KMS-11 (cell line): ENCODE measurements around the gene CSNK1G3.

ENCODE experiments used
- H2AFZ ChIP-seq: fragments of 200-600 bp; sonication (generic); 2 replicates; pipeline ENCODE4 v1.6.1; 2016; ENCODE audit warnings: antibody characterized with exemption, mixed run types, low read depth
- H3K27ac ChIP-seq: fragments of 200-600 bp; sonication (generic); 2 replicates; pipeline ENCODE4 v1.6.1; 2016; ENCODE audit warnings: mild to moderate bottlenecking, mixed run types
- H3K27me3 ChIP-seq: fragments of 200-600 bp; sonication (generic); 2 replicates; pipeline ENCODE4 v1.6.1; 2017; ENCODE audit warnings: mild to moderate bottlenecking, low read depth, mixed run types, moderate library complexity; ENCODE audit not compliant: insufficient read depth
- H3K36me3 ChIP-seq: fragments of 200-600 bp; sonication (generic); 2 replicates; pipeline ENCODE4 v1.6.1; 2017; ENCODE audit warnings: mild to moderate bottlenecking, mixed run types; ENCODE audit not compliant: insufficient read depth
- H3K4me1 ChIP-seq: fragments of 200-600 bp; sonication (generic); 2 replicates; pipeline ENCODE4 v1.6.1; 2016; ENCODE audit warnings: mild to moderate bottlenecking, low read depth, mixed run types; ENCODE audit not compliant: poor library complexity, severe bottlenecking
- H3K4me2 ChIP-seq: fragments of 200-600 bp; sonication (generic); 2 replicates; pipeline ENCODE4 v1.7.0; 2016; ENCODE audit warnings: mild to moderate bottlenecking, mixed run types
- H3K4me3 ChIP-seq: fragments of 200-600 bp; sonication (generic); IDR thresholded peaks from 2 replicates; pipeline ENCODE4 v1.6.1; 2017; ENCODE audit warnings: low read depth, low read length, mixed read lengths; ENCODE audit not compliant: insufficient read depth
- H3K79me2 ChIP-seq: fragments of 200-600 bp; sonication (generic); 2 replicates; pipeline ENCODE4 v1.6.1; 2016; ENCODE audit warnings: low read depth, mixed run types; ENCODE audit not compliant: insufficient read depth
- H3K9ac ChIP-seq: fragments of 200-600 bp; sonication (generic); 2 replicates; pipeline ENCODE4 v1.6.1; 2016; ENCODE audit warnings: mild to moderate bottlenecking, mixed run types
- H4K20me1 ChIP-seq: fragments of 200-600 bp; sonication (generic); 2 replicates; pipeline ENCODE4 v1.6.1; 2016; ENCODE audit warnings: mild to moderate bottlenecking, mixed run types; ENCODE audit not compliant: insufficient read depth
- TF ChIP-seq, protein P1 (sequence below): fragments of 200-600 bp; sonication (generic); conservative IDR thresholded peaks from 2 replicates; pipeline ENCODE4 v1.6.1; 2017; ENCODE audit warnings: low read depth, mild to moderate bottlenecking, antibody characterized with exemption, low read length, moderate library complexity, mixed read lengths

Gene CSNK1G3

DNA sequence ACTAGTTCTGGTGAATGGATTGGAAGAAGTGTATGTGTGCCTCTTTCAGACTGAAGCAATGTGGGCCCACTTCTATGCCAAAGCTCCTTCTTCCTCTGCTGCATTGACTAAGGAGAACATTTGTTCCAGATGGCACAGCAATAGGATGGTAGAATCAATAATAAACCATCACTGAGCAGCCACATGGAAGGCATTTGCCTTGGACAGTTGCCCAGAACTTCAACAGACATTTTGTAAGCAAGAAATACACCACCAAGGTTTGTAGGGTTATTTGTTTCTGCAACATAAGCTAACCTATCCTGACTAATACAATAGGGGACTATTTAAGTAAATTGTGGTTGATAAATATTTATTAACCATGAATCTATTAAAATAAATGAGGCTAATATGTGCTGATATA, 37.7 kb upstream of the CSNK1G3 start:
- H3K79me2 ChIP-seq, result no peaks in the 10 kb centered on the region
- no peak overlapping the region for H3K4me2 ChIP-seq
- no peaks in the 10 kb centered on the region for H3K36me3 ChIP-seq
- H4K20me1 ChIP-seq, result no peaks in the 10 kb centered on the region; the same call in 1 of the 2 replicates
- no peak overlapping the region for H3K9ac ChIP-seq
- H3K27me3 ChIP-seq, result no peaks in the 10 kb centered on the region
- H3K4me3 ChIP-seq, result no peak overlapping the region
- H3K27ac ChIP-seq, result no peak overlapping the region
- TF ChIP-seq, protein P1, sequence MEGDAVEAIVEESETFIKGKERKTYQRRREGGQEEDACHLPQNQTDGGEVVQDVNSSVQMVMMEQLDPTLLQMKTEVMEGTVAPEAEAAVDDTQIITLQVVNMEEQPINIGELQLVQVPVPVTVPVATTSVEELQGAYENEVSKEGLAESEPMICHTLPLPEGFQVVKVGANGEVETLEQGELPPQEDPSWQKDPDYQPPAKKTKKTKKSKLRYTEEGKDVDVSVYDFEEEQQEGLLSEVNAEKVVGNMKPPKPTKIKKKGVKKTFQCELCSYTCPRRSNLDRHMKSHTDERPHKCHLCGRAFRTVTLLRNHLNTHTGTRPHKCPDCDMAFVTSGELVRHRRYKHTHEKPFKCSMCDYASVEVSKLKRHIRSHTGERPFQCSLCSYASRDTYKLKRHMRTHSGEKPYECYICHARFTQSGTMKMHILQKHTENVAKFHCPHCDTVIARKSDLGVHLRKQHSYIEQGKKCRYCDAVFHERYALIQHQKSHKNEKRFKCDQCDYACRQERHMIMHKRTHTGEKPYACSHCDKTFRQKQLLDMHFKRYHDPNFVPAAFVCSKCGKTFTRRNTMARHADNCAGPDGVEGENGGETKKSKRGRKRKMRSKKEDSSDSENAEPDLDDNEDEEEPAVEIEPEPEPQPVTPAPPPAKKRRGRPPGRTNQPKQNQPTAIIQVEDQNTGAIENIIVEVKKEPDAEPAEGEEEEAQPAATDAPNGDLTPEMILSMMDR, result no peak
- H2AFZ ChIP-seq, result no peak overlapping the region
- no peaks in the 10 kb centered on the region for H3K4me1 ChIP-seq

DNA sequence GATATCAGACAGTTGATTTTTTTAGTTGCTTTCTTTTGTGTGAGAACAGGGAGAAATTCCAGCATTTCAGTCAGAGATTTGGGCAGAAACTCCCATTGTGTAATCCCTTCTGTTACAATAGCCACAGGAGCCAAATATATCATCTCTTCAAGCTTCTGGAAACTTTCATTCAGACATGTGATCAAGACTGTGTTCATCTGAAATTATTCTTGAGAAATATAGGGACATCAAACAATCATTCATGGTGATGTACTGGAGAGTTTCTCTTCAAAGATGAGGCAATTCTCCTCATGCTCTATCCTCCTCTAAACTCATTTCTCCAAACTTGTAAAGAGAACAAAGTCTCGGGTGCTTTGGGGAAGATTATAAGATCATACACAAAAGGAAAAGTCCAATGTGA, 35.2 kb upstream of the CSNK1G3 start:
- Histone ChIP-seq H3K9ac (no peak overlapping the region), H3K79me2 (no peaks in the 10 kb centered on the region), H3K27ac (no peak overlapping the region), H3K4me3 (no peak overlapping the region), H3K27me3 (no peaks in the 10 kb centered on the region), H2AFZ (no peak overlapping the region), H3K4me1 (no peaks in the 10 kb centered on the region), H3K36me3 (no peaks in the 10 kb centered on the region), H3K4me2 (no peak overlapping the region), H4K20me1 (no peaks in the 10 kb centered on the region; the same call in 1 of the 2 replicates)
- TF ChIP-seq, protein P1, result no peak

DNA sequence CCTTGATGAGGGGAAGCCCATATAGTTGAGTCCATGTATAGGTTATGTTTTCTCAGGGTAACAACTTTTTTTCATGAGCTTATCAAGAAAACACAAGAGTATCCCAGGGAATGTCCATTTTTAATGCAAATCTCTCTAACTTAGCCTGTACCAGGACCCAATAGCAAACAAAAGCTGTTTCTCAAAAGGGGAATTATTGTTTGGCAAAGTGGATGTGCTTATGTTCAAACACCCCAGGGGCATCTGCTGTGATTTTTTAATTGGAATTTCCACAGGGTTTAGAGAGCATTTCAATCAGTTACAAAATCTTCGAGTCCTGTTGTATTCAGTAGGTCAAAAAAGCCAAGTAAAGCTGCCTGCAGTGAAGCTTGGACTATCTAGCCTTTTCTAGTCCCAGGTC, 33.4 kb upstream of the CSNK1G3 start:
- no peaks in the 10 kb centered on the region for H3K4me1 ChIP-seq
- no peaks in the 10 kb centered on the region for H3K36me3 ChIP-seq
- H3K9ac ChIP-seq, result no peak overlapping the region
- no peak overlapping the region for H3K4me3 ChIP-seq
- H4K20me1 ChIP-seq, result no peaks in the 10 kb centered on the region
- no peaks in the 10 kb centered on the region for H3K27me3 ChIP-seq
- H3K27ac ChIP-seq, result no peak overlapping the region
- no peak overlapping the region for H2AFZ ChIP-seq
- TF ChIP-seq, protein P1, result no peak
- H3K79me2 ChIP-seq, result no peaks in the 10 kb centered on the region
- H3K4me2 ChIP-seq, result no peak overlapping the region

DNA sequence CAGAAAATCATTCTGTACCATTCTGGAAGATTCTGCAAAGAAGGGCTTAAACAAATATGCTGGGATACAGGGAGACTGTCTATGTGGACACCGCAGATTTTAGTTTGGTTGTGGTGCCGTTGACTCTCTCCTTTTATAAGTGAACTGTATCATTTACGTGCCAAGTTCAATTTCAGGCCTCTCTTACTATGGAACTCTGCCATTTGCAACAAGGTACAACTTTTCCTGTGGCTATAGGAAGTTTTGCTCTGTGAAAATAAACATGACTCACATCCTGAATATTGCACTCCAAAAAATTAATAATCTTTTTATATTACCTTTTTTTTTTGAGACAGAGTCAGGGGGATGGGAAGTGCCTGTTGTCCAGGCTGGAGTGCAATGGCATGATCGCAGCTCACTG, 29.7 kb upstream of the CSNK1G3 start:
- Histone ChIP-seq H3K4me3 (no peak overlapping the region), H3K36me3 (no peaks in the 10 kb centered on the region), H3K9ac (no peak overlapping the region), H3K4me1 (no peaks in the 10 kb centered on the region), H3K79me2 (no peaks in the 10 kb centered on the region), H4K20me1 (no peaks in the 10 kb centered on the region), H3K4me2 (no peak overlapping the region), H2AFZ (no peak overlapping the region), H3K27me3 (no peaks in the 10 kb centered on the region), H3K27ac (no peak overlapping the region)
- TF ChIP-seq, protein P1, result no peak
